ENCODE measurements around the gene PTPN6. TPM values are rescaled to one million over a fixed set of nuclear protein-coding genes. Genes with fewer than 3 reads are reported as not detected.

Gene PTPN6
- total RNA-seq, 1 experiment from 2014 or later, result 13.7 TPM

DNA sequence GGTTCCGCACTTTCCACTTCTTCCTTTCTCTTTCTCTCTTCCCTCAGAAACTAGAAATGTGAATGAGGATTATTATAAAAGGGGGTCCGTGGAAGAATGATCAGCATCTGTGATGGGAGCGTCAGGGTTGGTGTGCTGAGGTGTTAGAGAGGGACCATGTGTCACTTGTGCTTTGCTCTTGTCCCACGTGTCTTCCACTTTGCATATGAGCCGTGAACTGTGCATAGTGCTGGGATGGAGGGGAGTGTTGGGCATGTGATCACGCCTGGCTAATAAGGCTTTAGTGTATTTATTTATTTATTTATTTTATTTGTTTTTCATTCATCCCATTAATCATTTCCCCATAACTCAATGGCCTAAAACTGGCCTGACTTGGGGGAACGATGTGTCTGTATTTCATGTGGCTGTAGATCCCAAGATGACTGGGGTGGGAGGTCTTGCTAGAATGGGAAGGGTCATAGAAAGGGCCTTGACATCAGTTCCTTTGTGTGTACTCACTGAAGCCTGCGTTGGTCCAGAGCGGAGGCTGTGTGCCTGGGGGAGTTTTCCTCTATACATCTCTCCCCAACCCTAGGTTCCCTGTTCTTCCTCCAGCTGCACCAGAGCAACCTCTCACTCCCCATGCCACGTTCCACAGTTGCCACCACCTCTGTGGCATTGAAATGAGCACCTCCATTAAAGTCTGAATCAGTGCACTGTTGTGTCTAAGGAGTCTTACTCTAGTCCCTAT lies 28.0 kb upstream of the PTPN6 start:
- no peak overlapping the region for H3K4me3 ChIP-seq (ENCODE audit: low read depth in 2 of 2, low read length in 2 of 2)
- H3K4me1 ChIP-seq (ENCODE audit: control insufficient read depth, insufficient read depth, low read length), result peaks cover 26% of the 10 kb centered on the region
- ATAC-seq (no peak), DNase-seq (ENCODE audit: low read depth, low spot score) (no peak)
- TSS peak; percentile 90 for BruUV-seq (replicated peaks)
- no peak overlapping the region for H3K27ac ChIP-seq (ENCODE audit: low read length)
- in situ Hi-C loops (cut with HindIII; ENCODE audit: low pct_unique_long_range_greater_than_20kb, low sequenced_read_pairs), result no loop called here
- TF ChIP-seq POLR2AphosphoS5 (IDR thresholded peaks at IDR 0.05; ENCODE audit: low read depth, low read length) (no peak), SIN3A (IDR thresholded peaks at IDR 0.05; ENCODE audit: borderline replicate concordance, insufficient read depth, low read depth, low read length) (no peak), REST (IDR thresholded peaks at IDR 0.05; ENCODE audit: insufficient read depth in 1 of 2, low read depth in 2 of 2, low read length in 1 of 2) (no peak), TCF7L2 (IDR thresholded peaks at IDR 0.05; ENCODE audit: low read depth, low read length) (no peak), CTCF (IDR thresholded peaks at IDR 0.05) (no peak)
- intact Hi-C loops (cut with micrococcal nuclease; ENCODE audit: unreplicated experiment), result no loop called here
- no peaks in the 10 kb centered on the region for H3K27me3 ChIP-seq (ENCODE audit: control insufficient read depth, insufficient read depth, low read length)
- no peaks in the 10 kb centered on the region for H3K9me3 ChIP-seq (ENCODE audit: control insufficient read depth, insufficient read depth, low read depth, low read length)
- ChIA-PET POLR2A (interaction anchor here (0.7 kb wide), 1 partner anchor 9 kb away, joined by 9 read pairs; no protein-coding TSS in a partner anchor), CTCF (no interaction called here)
- H3K36me3 ChIP-seq (ENCODE audit: control insufficient read depth, insufficient read depth, low read length), result no peaks in the 10 kb centered on the region

DNA sequence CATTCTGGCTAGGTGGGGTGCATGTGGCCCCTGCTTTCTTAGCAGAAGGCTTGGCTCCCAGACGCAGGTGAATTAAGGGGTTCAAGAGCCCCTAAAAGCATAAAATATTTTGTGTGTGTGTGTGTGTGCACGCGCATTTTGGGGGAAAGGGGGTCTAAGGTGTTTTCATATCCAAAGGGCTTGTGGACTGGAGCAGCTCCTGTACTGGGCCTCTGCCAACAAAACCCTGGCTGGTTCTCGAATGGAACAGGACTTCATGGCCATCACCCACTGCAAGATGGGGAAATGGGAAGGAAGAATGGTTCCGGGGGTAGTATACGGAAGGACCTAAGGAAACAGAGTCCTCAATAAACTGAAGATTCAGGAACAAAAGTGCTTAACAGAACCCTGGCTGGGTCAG lies 27.3 kb upstream of the PTPN6 start:
- H3K4me1 ChIP-seq (ENCODE audit: control insufficient read depth, insufficient read depth, low read length), result peaks cover 26% of the 10 kb centered on the region
- ATAC-seq (no peak), DNase-seq (ENCODE audit: low read depth, low spot score) (no peak)
- intact Hi-C loops (cut with micrococcal nuclease; ENCODE audit: unreplicated experiment) (no loop called here), in situ Hi-C loops (cut with HindIII; ENCODE audit: low pct_unique_long_range_greater_than_20kb, low sequenced_read_pairs) (no loop called here)
- no peaks in the 10 kb centered on the region for H3K27me3 ChIP-seq (ENCODE audit: control insufficient read depth, insufficient read depth, low read length)
- no TSS peak for BruUV-seq (replicated peaks)
- ChIA-PET CTCF (no interaction called here), POLR2A (interaction anchor here (0.5 kb wide), 1 partner anchor 17 kb away, joined by 9 read pairs; no protein-coding TSS in a partner anchor)
- TF ChIP-seq REST (IDR thresholded peaks at IDR 0.05; ENCODE audit: insufficient read depth in 1 of 2, low read depth in 2 of 2, low read length in 1 of 2), result no peak
- no peak for TF ChIP-seq SIN3A (IDR thresholded peaks at IDR 0.05; ENCODE audit: borderline replicate concordance, insufficient read depth, low read depth, low read length)
- no peak for TF ChIP-seq TCF7L2 (IDR thresholded peaks at IDR 0.05; ENCODE audit: low read depth, low read length)
- no peak for TF ChIP-seq CTCF (IDR thresholded peaks at IDR 0.05)
- no peak for TF ChIP-seq POLR2AphosphoS5 (IDR thresholded peaks at IDR 0.05; ENCODE audit: low read depth, low read length)
- no peak overlapping the region for H3K4me3 ChIP-seq (ENCODE audit: low read depth in 2 of 2, low read length in 2 of 2)
- peak overlapping the region; percentile 96; the same call in 1 of the 2 replicates for H3K27ac ChIP-seq (ENCODE audit: low read length)
- no peaks in the 10 kb centered on the region; the same call in 1 of the 2 replicates for H3K36me3 ChIP-seq (ENCODE audit: control insufficient read depth, insufficient read depth, low read length)
- H3K9me3 ChIP-seq (ENCODE audit: control insufficient read depth, insufficient read depth, low read depth, low read length), result no peaks in the 10 kb centered on the region

Data from Panc1 (cell line).